Peyer's patch (tissue), 4 donors: ENCODE measurements around the gene TBL1XR1.

Experiments
- POLR2A ChIP-seq, 2 donors: fragments of 450-650 bp; IDR thresholded peaks; one replicate each; pipeline ENCODE4 v1.5.1; 2017; ENCODE audit warnings: antibody characterized with exemption in 2 of 2, mild to moderate bottlenecking in 2 of 2, moderate library complexity in 2 of 2
- TF ChIP-seq, protein P1 (sequence below), 6 experiments: fragments of 450-650 bp in 4 of 6; fragments of 200-600 bp in 2 of 6; sonication (generic) in 1 of 6; IDR thresholded peaks; one replicate each; pipeline ENCODE4 v1.5.1; 2017 to 2019; ENCODE audit warnings: antibody characterized with exemption in 6 of 6, mild to moderate bottlenecking in 3 of 6, moderate library complexity in 1 of 6

DNA sequence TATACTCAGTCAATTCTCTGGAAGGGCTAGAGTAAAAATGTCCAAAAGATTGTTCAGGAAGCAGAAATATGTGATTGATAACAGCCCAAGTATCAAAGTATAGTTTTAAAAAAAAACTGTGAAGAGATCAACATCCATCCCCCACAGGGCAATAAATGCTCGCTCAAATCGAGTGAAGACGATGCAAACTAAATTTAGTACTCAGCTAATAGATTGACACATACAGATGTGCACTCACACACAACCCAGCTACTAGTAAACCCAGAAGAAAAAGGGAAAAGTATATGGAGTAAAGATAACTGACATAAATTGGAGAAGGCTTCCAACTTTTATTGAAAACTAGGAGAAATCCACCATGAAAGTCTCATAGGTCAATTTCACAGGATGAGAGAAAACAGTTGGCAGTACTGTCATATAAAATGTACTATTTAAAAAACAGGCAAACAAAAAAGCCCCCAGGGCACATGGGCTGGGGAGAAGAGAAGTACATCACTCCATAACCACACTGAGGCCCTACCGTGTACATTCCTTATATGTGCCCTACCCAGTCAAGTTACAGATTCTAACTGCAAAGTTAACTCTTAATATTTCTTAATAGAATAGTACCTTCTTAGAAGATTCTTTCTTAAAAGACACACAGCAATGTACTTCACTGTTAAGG is 125.7 kb downstream of the TBL1XR1 start:
- TF ChIP-seq, protein P1, sequence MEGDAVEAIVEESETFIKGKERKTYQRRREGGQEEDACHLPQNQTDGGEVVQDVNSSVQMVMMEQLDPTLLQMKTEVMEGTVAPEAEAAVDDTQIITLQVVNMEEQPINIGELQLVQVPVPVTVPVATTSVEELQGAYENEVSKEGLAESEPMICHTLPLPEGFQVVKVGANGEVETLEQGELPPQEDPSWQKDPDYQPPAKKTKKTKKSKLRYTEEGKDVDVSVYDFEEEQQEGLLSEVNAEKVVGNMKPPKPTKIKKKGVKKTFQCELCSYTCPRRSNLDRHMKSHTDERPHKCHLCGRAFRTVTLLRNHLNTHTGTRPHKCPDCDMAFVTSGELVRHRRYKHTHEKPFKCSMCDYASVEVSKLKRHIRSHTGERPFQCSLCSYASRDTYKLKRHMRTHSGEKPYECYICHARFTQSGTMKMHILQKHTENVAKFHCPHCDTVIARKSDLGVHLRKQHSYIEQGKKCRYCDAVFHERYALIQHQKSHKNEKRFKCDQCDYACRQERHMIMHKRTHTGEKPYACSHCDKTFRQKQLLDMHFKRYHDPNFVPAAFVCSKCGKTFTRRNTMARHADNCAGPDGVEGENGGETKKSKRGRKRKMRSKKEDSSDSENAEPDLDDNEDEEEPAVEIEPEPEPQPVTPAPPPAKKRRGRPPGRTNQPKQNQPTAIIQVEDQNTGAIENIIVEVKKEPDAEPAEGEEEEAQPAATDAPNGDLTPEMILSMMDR (IDR thresholded peaks at IDR 0.05) = no peak
- no peak for TF ChIP-seq POLR2A (IDR thresholded peaks at IDR 0.05)
